Liver (tissue), 3 donors: Measurements from ENCODE around the gene PDS5A.

Source experiments
- ATF3 ChIP-seq: IDR thresholded peaks from 2 replicates; pipeline ENCODE4 v1.6.1; 2016; ENCODE audit warnings: antibody characterized with exemption
- HNF4A ChIP-seq, 2 donors: conservative IDR thresholded peaks; 2 replicates each; pipeline ENCODE4 v1.6.1; 2016; ENCODE audit warnings: antibody characterized with exemption in 2 of 2, mild to moderate bottlenecking in 2 of 2
- RAD21 ChIP-seq, 2 donors: IDR thresholded peaks; 2 replicates each; pipeline ENCODE4 v1.6.1; 2016; ENCODE audit warnings: antibody characterized with exemption in 2 of 2, mild to moderate bottlenecking in 2 of 2
- SP1 ChIP-seq: IDR thresholded peaks from 2 replicates; pipeline ENCODE4 v1.6.1; 2018; ENCODE audit warnings: antibody characterized with exemption, mild to moderate bottlenecking
- TAF1 ChIP-seq: conservative IDR thresholded peaks from 2 replicates; pipeline ENCODE4 v1.6.1; 2016; ENCODE audit warnings: antibody characterized with exemption, mild to moderate bottlenecking
- YY1 ChIP-seq: IDR thresholded peaks from 2 replicates; pipeline ENCODE4 v1.6.1; 2016; ENCODE audit warnings: antibody characterized with exemption, mild to moderate bottlenecking
- TF ChIP-seq, protein P1 (sequence below): fragments of 150-350 bp; IDR thresholded peaks from 2 replicates; pipeline ENCODE4 v1.5.1; 2017; ENCODE audit warnings: improper control_type of control experiment, low read depth, low read length; ENCODE audit not compliant: missing input control
- TF ChIP-seq, protein P2 (sequence below): IDR thresholded peaks from 2 replicates; pipeline ENCODE4 v1.6.1; 2016; ENCODE audit warnings: antibody characterized with exemption, mild to moderate bottlenecking
- TF ChIP-seq, protein P3 (sequence below): IDR thresholded peaks from 2 replicates; pipeline ENCODE4 v1.6.1; 2016; ENCODE audit warnings: antibody characterized with exemption
- donor health status: healthy.
- donor health status: healthy.

DNA sequence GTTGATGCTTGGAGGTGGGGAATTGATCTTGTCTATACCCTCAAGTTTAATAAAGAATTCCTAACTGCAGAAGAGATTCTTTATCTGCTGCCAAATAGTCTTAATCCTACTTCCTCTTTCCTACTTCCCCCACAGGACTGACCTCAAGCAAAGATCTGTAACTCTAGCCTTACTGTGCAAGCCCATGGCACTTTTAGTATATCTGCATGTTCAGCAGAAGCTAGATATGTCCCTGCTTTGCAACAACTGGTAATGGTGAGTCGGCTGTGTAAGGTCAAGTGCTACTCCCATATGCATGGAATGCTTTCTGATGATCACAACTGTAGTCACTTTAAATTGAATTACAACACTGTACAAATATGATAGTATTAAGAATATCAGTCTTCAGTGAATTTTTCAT lies 26.3 kb upstream of the PDS5A start:
- TF ChIP-seq, protein P1, sequence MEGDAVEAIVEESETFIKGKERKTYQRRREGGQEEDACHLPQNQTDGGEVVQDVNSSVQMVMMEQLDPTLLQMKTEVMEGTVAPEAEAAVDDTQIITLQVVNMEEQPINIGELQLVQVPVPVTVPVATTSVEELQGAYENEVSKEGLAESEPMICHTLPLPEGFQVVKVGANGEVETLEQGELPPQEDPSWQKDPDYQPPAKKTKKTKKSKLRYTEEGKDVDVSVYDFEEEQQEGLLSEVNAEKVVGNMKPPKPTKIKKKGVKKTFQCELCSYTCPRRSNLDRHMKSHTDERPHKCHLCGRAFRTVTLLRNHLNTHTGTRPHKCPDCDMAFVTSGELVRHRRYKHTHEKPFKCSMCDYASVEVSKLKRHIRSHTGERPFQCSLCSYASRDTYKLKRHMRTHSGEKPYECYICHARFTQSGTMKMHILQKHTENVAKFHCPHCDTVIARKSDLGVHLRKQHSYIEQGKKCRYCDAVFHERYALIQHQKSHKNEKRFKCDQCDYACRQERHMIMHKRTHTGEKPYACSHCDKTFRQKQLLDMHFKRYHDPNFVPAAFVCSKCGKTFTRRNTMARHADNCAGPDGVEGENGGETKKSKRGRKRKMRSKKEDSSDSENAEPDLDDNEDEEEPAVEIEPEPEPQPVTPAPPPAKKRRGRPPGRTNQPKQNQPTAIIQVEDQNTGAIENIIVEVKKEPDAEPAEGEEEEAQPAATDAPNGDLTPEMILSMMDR = no peak
- no peak for TF ChIP-seq TAF1
- no peak for TF ChIP-seq YY1
- TF ChIP-seq, protein P2, sequence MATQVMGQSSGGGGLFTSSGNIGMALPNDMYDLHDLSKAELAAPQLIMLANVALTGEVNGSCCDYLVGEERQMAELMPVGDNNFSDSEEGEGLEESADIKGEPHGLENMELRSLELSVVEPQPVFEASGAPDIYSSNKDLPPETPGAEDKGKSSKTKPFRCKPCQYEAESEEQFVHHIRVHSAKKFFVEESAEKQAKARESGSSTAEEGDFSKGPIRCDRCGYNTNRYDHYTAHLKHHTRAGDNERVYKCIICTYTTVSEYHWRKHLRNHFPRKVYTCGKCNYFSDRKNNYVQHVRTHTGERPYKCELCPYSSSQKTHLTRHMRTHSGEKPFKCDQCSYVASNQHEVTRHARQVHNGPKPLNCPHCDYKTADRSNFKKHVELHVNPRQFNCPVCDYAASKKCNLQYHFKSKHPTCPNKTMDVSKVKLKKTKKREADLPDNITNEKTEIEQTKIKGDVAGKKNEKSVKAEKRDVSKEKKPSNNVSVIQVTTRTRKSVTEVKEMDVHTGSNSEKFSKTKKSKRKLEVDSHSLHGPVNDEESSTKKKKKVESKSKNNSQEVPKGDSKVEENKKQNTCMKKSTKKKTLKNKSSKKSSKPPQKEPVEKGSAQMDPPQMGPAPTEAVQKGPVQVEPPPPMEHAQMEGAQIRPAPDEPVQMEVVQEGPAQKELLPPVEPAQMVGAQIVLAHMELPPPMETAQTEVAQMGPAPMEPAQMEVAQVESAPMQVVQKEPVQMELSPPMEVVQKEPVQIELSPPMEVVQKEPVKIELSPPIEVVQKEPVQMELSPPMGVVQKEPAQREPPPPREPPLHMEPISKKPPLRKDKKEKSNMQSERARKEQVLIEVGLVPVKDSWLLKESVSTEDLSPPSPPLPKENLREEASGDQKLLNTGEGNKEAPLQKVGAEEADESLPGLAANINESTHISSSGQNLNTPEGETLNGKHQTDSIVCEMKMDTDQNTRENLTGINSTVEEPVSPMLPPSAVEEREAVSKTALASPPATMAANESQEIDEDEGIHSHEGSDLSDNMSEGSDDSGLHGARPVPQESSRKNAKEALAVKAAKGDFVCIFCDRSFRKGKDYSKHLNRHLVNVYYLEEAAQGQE = no peak
- TF ChIP-seq, protein P3, sequence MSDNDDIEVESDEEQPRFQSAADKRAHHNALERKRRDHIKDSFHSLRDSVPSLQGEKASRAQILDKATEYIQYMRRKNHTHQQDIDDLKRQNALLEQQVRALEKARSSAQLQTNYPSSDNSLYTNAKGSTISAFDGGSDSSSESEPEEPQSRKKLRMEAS = no peak
- TF ChIP-seq SP1 = no peak
- no peak for TF ChIP-seq HNF4A (conservative IDR thresholded peaks at IDR 0.05)
- no peak for TF ChIP-seq RAD21 (IDR thresholded peaks at IDR 0.05)
- no peak for TF ChIP-seq ATF3
